ENCODE measurements around the gene MYL10. TPM values are rescaled to one million over a fixed set of nuclear protein-coding genes. Genes with fewer than 3 reads are reported as not detected.

The MYL10 gene
- total RNA-seq, 3 donors from 2014 or later: not detected

DNA sequence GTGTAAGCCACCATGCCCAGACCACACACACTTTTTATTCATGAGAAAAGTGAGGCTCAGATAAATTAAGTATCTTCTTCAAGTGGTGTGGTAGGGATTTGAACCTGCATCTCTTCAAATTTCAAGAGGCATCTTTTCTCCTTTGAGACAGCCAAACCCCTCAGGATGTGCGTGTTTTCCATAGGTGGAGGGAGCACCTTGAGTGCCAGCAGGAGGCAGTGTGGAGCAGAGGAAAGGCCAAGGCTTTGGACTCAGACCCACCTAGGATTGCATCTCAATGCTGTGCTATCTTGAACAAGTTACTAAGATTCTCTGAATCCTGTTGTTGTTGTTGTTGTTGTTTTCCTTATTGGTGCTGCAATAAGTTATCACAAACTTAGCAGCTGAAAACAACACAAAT is 40.2 kb upstream of the MYL10 start:
- no peaks in the 10 kb centered on the region for H3K4me1 ChIP-seq (ENCODE audit: low read depth)
- intact Hi-C loops (cut with DNase I, micrococcal nuclease): loop anchor here in 1 of 2 donors (10.0 kb wide), 1 partner anchor 65 kb away; no protein-coding TSS in a partner anchor
- TF ChIP-seq, protein P1, sequence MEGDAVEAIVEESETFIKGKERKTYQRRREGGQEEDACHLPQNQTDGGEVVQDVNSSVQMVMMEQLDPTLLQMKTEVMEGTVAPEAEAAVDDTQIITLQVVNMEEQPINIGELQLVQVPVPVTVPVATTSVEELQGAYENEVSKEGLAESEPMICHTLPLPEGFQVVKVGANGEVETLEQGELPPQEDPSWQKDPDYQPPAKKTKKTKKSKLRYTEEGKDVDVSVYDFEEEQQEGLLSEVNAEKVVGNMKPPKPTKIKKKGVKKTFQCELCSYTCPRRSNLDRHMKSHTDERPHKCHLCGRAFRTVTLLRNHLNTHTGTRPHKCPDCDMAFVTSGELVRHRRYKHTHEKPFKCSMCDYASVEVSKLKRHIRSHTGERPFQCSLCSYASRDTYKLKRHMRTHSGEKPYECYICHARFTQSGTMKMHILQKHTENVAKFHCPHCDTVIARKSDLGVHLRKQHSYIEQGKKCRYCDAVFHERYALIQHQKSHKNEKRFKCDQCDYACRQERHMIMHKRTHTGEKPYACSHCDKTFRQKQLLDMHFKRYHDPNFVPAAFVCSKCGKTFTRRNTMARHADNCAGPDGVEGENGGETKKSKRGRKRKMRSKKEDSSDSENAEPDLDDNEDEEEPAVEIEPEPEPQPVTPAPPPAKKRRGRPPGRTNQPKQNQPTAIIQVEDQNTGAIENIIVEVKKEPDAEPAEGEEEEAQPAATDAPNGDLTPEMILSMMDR (IDR thresholded peaks at IDR 0.05): no peak
- DNase-seq (peak in 2 of 3 donors; percentile 42 to 46), ATAC-seq (peak; percentile 39)
- H3K9me3 ChIP-seq: no peaks in the 10 kb centered on the region
- no peaks in the 10 kb centered on the region for H3K36me3 ChIP-seq (ENCODE audit: low read depth)
- H3K4me3 ChIP-seq: no peak overlapping the region

GRCh38 chr7:101668726-101669125 is 39.6 kb upstream of the MYL10 start:
- intact Hi-C loops (cut with DNase I, micrococcal nuclease): loop anchor here in 1 of 2 donors (10.0 kb wide), 1 partner anchor 64 kb away; no protein-coding TSS in a partner anchor
- Histone ChIP-seq H3K9me3 (no peaks in the 10 kb centered on the region), H3K36me3 (ENCODE audit: low read depth) (no peaks in the 10 kb centered on the region), H3K4me3 (no peak overlapping the region), H3K4me1 (ENCODE audit: low read depth) (no peaks in the 10 kb centered on the region)
- ATAC-seq: no peak
- TF ChIP-seq, protein P1 (IDR thresholded peaks at IDR 0.05): no peak
- DNase-seq: no peak

DNA sequence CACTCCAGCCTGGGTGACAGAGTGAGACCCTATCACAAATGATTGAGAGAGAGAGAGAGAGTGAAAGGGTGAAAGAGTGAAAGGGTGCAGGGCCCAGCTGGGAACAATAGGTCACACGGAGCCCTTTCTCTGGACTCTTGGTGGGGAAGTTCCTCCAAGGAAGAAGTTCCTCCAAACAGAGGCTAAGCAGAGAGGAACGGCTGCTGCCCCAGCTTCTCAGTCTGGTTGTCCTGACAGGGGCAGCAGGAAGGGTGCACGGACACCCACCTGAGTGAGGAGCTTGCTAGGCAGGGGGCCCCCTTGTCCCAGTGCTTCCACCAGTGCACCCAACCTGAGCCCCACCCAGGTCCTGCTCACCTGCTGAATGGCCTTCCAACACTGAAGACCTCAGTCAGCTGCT is 38.8 kb upstream of the MYL10 start:
- Histone ChIP-seq H3K36me3 (ENCODE audit: low read depth) (no peaks in the 10 kb centered on the region), H3K4me1 (ENCODE audit: low read depth) (no peaks in the 10 kb centered on the region), H3K9me3 (no peaks in the 10 kb centered on the region), H3K4me3 (no peak overlapping the region)
- intact Hi-C loops (cut with DNase I, micrococcal nuclease): loop anchor here in 1 of 2 donors (10.0 kb wide), 1 partner anchor 63 kb away; no protein-coding TSS in a partner anchor
- ATAC-seq (no peak), DNase-seq (no peak)
- TF ChIP-seq, protein P1 (IDR thresholded peaks at IDR 0.05): no peak

GRCh38 chr7:101667399-101667798 is 38.3 kb upstream of the MYL10 start:
- no peaks in the 10 kb centered on the region for H3K36me3 ChIP-seq (ENCODE audit: low read depth)
- intact Hi-C loops (cut with DNase I, micrococcal nuclease): loop anchor here in 1 of 2 donors (10.0 kb wide), 1 partner anchor 63 kb away; no protein-coding TSS in a partner anchor
- DNase-seq: no peak
- H3K4me1 ChIP-seq (ENCODE audit: low read depth): no peaks in the 10 kb centered on the region
- H3K4me3 ChIP-seq: no peak overlapping the region
- H3K9me3 ChIP-seq: no peaks in the 10 kb centered on the region
- TF ChIP-seq, protein P1 (IDR thresholded peaks at IDR 0.05): no peak
- no peak for ATAC-seq

GRCh38 chr7:101666741-101667140 is 37.6 kb upstream of the MYL10 start:
- intact Hi-C loops (cut with DNase I, micrococcal nuclease): loop anchor here in 1 of 2 donors (10.0 kb wide), 1 partner anchor 62 kb away; no protein-coding TSS in a partner anchor
- no peak for ATAC-seq

More at GRCh38 chr7:101666741-101667140, 37.6 kb upstream of the MYL10 start:
- no peaks in the 10 kb centered on the region for H3K9me3 ChIP-seq
- no peaks in the 10 kb centered on the region for H3K36me3 ChIP-seq (ENCODE audit: low read depth)
- no peaks in the 10 kb centered on the region for H3K4me1 ChIP-seq (ENCODE audit: low read depth)
- TF ChIP-seq, protein P1 (IDR thresholded peaks at IDR 0.05): no peak
- no peak overlapping the region for H3K4me3 ChIP-seq
- DNase-seq: no peak

Measured in mucosa of descending colon (tissue), 3 donors.